Adrenal gland (tissue), 5 donors: ENCODE results near the gene FNDC1.

Experiments used
- CTCF ChIP-seq, 6 experiments: fragments of 450-650 bp in 4 of 6; fragments of 200-600 bp in 2 of 6; sonication (generic) in 1 of 6; IDR thresholded peaks; 1 replicate in 5 of 6; 2 replicates in 1 of 6; pipeline versions ENCODE4 v1.5.1 to v1.8.0; 2016 to 2021; ENCODE audit warnings: antibody characterized with exemption in 6 of 6, mild to moderate bottlenecking in 2 of 6, moderate library complexity in 1 of 6
- POLR2A ChIP-seq, 2 donors: fragments of 450-650 bp; IDR thresholded peaks; one replicate each; pipeline ENCODE4 v1.6.1; 2017; ENCODE audit warnings: antibody characterized with exemption in 2 of 2, mild to moderate bottlenecking in 2 of 2, moderate library complexity in 1 of 2
- donor health status: DM: no; HTN: no; CAD: no.

GRCh38 chr6:159302594-159302992 lies 133.4 kb downstream of the FNDC1 start:
- TF ChIP-seq CTCF (IDR thresholded peaks at IDR 0.05) = no peak
- no peak for TF ChIP-seq POLR2A (IDR thresholded peaks at IDR 0.05)
